Measurements from ENCODE around the gene C1orf174. TPM values are rescaled to one million over a fixed set of nuclear protein-coding genes. Genes with fewer than 3 reads are reported as not detected.
A peak's percentile ranks its signal among the peaks of the same experiment; 100 is the strongest.

The C1orf174 gene
- total and polyA plus RNA-seq, 12 donors: 7.5 to 13.4 (median 10.9) TPM

DNA sequence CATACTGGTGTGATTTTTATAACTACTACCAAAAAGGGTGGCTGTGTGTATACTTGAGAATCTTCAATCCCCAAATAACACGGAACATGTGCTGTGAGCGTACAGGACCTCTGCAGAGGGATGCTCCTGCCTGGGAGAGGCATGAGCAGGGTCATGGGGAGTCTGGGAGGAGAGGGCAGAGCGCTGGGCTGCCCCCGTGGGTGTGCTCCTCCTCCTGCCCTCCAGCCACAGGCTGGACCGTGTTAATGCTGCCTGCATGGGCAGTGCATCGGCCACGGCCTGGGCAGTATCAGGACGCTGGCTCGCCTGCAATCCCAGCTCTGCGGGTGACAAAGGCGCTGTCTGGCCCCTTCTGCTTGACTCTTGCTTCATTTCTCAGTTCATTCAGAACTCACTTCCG, 49.2 kb downstream of the C1orf174 start:
- Histone ChIP-seq H3K36me3 (peaks cover 0 to 65% (median 35%) of the 10 kb centered on the region in 9 donors), H3K9me3 (no peaks in the 10 kb centered on the region), H3K27ac (no peak overlapping the region), H3K4me3 (no peak overlapping the region), H3K4me1 (peaks cover 3 to 12% (median 7%) of the 10 kb centered on the region in 9 donors), H3K27me3 (no peaks in the 10 kb centered on the region)
- no peak for DNase-seq
- intact Hi-C loops (cut with DNase I): no loop called here
- 88% methylated on average over 12 of the region's 12 CpGs for WGBS, 2 donors
- TF ChIP-seq CTCF (IDR thresholded peaks at IDR 0.05): no peak
- ATAC-seq: no peak

DNA sequence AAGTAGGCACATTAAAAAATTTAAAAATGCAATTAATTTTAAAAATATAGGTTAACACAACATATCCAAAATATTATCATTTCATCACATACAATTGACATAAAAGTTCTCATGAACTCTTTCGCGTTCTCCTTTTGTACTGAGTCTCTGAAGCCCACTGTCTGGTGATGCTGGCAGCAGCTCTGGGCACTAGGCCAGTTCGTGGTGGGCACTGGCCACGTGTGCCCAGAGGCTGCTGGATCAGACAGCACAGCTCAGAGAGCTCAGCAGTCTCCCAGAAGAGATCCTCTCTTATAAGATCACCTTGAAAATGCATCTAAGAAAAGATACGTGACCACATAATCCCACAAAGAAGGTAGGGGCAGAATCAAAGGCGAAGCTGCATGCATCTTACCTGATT, 53.0 kb downstream of the C1orf174 start:
- Histone ChIP-seq H3K4me3 (no peak overlapping the region), H3K27ac (no peak overlapping the region), H3K27me3 (no peaks in the 10 kb centered on the region), H3K4me1 (no peaks in the 10 kb centered on the region), H3K36me3 (peaks cover 4 to 97% (median 53%) of the 10 kb centered on the region in 9 donors), H3K9me3 (no peaks in the 10 kb centered on the region)
- intact Hi-C loops (cut with DNase I): no loop called here
- WGBS, 2 donors: 72 to 83% methylated on average over 6 of the region's 6 CpGs
- ATAC-seq: no peak
- no peak for TF ChIP-seq CTCF (IDR thresholded peaks at IDR 0.05)
- no peak for DNase-seq

GRCh38 chr1:3846541-3846940, 53.5 kb downstream of the C1orf174 start:
- DNase-seq (no peak), ATAC-seq (no peak)
- H3K4me3 ChIP-seq: no peak overlapping the region
- H3K27ac ChIP-seq: no peak overlapping the region
- WGBS, 2 donors: 85 to 91% methylated on average over 3 of the region's 3 CpGs
- H3K4me1 ChIP-seq: no peaks in the 10 kb centered on the region
- no peaks in the 10 kb centered on the region for H3K27me3 ChIP-seq
- H3K9me3 ChIP-seq: no peaks in the 10 kb centered on the region
- H3K36me3 ChIP-seq: peaks cover 4 to 97% (median 51%) of the 10 kb centered on the region in 9 donors
- no peak for TF ChIP-seq CTCF (IDR thresholded peaks at IDR 0.05)
- intact Hi-C loops (cut with DNase I): no loop called here

DNA sequence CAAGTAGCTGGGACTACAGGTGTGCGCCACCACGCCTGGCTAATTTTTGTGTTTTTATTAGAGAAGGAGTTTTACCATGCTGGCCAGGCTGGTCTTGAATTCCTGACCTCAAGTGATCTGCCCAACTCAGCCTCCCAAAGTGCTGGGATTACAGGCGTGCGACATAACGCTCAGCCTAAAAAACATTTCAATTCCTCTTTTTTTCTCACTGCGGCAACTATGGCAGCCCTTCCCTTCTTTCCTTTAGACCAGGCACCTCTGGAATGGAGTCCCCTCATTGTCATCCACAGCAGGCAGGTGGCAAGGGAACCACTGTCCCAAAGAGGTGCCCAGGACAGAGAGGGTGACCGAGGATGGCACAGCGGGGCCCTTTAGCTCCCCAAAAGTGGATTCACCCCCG, 57.2 kb downstream of the C1orf174 start:
- H3K27me3 ChIP-seq: no peaks in the 10 kb centered on the region
- H3K36me3 ChIP-seq: peaks cover 0 to 97% (median 49%) of the 10 kb centered on the region in 9 donors
- peak overlapping the region in 1 of 10 donors; percentile 9 for H3K4me3 ChIP-seq
- 90 to 94% methylated on average over 9 of the region's 9 CpGs for WGBS, 2 donors
- no peak for TF ChIP-seq CTCF (IDR thresholded peaks at IDR 0.05)
- H3K9me3 ChIP-seq: peaks cover 0 to 5% (median 0%) of the 10 kb centered on the region in 11 donors
- intact Hi-C loops (cut with DNase I): no loop called here
- no peak for ATAC-seq
- peak overlapping the region in 1 of 10 donors; percentile 70 for H3K27ac ChIP-seq
- no peaks in the 10 kb centered on the region for H3K4me1 ChIP-seq
- DNase-seq: no peak

Data from heart right ventricle (tissue), 16 donors.